ENCODE results near the gene ATP4A. TPM values are rescaled to one million over a fixed set of nuclear protein-coding genes. Genes with fewer than 3 reads are reported as not detected.

Gene ATP4A
- not detected in 2 replicates for total RNA-seq

DNA sequence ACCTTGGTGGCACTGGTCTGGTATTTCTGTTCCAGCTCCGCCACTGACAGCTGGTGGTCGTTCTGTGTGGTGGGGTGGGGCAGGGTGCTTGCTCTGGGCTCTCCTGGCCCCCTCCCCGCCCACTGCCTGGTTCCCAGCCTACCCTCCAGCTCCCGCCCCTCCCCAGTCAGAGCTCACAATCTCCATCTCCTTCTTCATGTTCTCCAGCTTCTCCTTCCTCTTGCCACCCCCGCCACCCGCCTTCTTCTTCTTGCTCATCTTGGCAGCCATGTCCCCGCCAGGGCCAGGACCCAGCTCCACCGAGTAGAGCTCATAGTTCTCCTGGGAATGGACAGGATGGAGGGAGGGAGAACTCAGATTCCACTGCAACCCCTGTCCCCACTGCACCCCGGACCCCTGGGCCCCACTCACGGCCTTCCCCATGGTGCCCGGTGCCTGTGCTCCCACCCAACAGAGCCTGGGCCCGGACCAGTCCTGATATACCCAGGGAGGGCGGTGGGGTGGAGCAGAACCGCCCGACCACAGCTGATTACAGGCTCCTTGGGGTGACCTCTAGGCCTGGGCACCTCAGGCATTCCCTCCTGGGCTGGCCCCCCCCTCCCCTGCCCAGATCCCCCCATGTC is at the start of gene ATP4A:
TSS of gene ATP4A (minus strand) at position 452 of the 623 bp plus-strand sequence. CDS start at position 423, 29 bp downstream.

DNA sequence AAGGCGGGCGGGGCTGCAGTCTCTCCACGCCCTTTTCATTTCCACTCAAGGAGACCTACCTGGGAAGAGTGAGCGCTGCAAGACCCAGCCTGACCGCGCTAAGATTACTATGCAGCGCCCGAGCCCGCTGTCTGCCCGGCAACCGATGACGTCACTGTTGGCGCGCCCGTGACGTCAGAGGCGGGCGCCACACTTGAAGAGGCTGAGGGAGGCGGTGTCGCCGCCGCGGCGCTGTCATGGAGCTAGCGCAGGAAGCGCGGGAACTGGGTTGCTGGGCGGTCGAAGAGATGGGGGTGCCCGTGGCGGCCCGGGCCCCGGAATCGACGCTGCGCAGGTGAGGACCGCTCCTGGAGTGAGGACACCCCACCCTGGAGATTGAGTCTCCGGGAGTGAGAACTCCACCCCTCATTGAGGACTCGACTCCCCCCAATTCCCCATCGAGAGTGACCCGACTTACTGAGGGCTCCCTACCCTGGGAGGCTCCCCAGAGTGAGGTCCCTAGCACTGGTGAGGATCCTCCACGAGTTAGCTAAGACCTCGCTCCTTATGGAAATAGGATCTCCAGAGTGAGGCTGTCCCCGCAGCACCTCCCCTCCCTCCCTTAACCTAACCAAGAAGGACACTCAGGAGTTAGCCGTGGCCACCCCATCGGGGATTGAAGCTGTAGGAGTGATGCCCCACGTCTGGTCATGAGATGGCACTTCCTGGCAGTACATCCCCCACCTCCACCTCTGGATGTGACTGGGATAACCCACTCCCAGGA is 49.3 kb upstream of the ATP4A start, which contains the start of gene HAUS5:
TSS of gene HAUS5 (plus strand) at position 177 of the 763 bp plus-strand sequence. CDS start at position 237, 60 bp downstream.

DNA sequence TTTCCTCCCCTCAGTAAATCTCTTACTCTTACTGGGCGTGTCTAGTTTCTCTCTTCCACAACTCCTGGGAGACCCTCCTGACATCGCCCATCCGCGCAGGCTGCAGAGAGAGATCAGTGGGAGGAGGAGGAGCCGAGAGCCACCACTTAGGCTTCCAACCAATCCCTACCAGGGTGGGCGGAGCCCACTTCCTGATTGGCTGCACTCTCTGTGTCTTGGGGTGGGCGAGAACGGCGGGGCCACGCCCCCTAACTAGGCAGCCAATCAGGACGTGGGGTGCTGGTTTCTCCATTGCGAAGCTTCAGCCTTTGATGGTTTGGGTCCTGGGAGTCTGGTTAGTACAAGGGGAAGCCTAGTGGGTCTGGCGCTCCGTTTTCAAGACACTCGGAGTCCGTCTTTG is 22.4 kb upstream of the ATP4A start, which contains the start of gene PMIS2:
TSS of gene PMIS2 (plus strand) at position 326 of the 400 bp plus-strand sequence. CDS start 87 bp downstream, outside the sequence.

DNA sequence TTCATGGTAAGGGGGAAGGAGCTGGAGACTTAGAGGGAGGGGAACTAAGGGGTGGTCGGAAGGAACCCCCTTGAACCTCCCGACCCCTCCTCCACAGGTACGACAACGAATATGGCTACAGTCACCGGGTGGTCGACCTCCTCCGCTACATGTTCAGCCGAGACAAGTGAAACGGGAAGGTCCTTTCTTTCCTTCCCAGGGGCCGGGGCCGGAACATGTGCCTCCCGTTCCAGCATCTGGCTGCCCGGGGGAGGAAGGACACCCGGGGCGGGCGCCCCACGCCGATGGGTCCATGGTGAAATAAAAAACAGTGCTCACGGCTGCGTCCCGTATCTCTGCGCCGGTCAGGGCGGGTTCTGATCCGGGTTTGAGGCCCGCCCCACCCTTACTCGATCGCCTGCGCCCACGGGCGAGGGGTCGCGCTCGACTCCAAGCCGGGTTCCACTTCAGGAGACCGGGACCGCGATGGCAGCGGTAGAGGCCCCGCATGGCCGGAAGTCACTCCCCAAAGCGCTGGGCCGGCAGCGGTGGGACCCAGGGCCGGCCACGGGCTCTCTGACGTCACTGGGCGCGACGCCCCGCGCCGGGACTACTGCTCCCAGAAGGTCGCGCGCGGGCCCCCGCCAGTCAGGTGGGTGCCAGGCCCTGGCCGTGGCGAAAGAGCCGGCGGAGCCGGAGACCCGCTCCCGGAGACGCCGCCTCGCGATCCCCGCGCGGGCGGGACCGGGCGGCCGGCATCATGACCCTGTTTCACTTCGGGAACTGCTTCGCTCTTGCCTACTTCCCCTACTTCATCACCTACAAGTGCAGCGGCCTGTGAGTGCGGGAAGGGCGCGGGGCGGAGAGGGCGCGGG is 18.2 kb downstream of the ATP4A start, which contains the start of gene TMEM147:
TSS of gene TMEM147 (plus strand) at position 626 of the 854 bp plus-strand sequence. CDS start at position 740, 114 bp downstream.

DNA sequence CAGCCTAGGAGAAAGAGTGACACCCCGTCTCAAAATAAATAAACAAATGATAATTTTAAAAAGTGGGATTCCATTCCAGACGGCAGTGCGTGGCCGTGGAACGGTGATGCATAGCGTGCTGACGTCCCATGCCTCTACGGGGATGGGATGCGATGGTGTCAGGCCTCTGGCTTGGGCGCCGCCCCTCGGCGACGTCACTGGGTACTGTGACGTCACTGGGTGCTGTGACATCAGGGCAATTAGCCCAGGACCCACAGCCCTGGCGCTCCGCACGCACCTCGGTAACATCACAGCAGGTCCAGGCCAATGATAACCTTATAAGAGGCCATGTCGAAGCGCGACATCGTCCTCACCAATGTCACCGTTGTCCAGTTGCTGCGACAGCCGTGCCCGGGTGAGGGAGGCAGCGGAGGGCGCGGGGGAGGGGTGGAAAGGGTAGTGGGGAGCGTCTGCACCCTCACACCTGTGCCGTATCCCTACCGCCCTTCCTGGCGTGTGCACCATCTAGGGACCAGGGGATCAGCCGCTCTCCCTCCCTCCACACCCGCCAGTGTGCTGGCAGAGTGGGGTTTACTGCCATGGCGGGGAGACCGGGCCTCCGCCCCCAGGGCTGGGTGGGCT is 30.1 kb downstream of the ATP4A start, which contains the start of gene GAPDHS:
TSS of gene GAPDHS (plus strand) at position 256 of the 621 bp plus-strand sequence. CDS start at position 328, 72 bp downstream.

DNA sequence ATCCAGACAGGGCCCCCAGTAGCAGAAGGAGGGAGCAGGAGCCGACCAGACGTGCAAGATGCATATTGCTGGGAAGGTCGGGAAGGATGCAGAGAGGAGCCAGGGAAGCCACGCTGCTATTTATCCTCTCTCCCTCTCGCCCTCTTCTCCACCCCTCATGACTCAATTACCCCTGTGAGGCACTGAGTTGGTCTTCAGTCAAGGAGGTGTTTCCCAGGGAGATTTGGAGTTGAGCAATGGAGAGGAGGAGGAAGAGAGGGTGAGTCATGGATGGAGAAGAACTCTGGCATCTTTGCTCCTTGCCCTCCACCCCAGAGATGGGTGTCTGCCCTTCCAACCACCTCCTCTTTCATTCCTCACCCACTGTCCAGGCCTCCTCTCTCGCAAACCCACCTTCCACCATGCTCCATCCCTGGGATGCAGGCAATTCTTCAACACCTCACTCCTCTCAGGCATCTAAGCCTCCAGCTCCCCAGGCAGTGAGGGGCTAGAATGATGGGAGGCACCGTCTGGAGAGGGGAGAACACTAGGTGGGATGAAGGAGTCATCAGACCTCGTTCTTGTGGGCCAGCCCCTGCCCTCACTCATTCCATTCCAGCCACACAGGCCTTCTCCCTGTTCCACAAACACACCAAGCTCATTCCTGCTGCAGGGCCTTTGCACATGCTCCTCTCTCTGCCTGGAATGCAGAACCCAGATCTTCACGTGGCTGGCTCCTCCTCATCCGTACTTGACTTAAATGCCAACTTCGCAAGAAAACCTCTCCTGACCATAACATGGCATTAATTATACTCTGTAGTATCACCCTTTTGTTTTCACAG is 35.0 kb downstream of the ATP4A start, which contains the start of gene SBSN:
TSS of gene SBSN (minus strand) at position 94 of the 821 bp plus-strand sequence. CDS start at position 64, 30 bp downstream.

DNA sequence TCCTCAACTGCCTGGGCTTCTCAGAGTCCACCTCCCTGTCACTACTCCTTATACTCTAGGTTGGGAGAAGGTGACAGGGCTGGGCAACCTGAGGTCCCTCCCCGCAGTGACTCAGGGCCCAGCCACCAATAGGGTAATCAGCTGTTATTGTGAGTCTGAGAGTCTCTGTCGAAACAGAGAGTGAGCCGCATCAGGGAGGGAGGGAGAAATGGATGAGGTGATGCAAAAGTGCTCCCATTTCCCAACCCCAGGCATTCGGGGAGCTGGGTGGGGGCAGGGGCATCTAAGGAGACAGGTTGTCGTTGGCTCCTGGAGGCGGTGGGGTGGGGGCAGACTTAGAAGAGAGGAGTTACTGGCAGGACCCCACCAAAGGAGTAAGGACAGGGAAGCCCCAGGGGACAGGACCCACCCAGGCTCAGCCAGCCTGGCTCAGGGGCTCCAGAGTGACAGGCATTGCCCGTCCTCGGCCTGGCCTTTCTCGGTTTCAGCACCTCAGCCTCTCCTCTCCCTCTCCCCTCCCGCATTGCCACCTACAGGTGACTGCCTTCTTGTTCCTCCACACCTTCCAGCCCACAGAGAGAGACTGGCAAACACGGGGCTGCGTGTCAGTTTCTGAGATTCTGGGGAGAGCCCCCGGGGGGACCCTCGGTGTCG is 49.7 kb downstream of the ATP4A start, which contains the start of gene DMKN:
TSS of gene DMKN (minus strand) at position 22 of the 654 bp plus-strand sequence. CDS start 174 bp downstream, outside the sequence.

Other genes starting within 250 kb of the ATP4A start
- gene CD22, start 234.5 kb downstream of the ATP4A start, total RNA-seq = not detected in 2 replicates
- not detected in 2 replicates for gene FFAR1, start 215.8 kb downstream of the ATP4A start, total RNA-seq
- gene FFAR3, start 205.2 kb downstream of the ATP4A start, total RNA-seq = not detected in 2 replicates
- not detected in 2 replicates for gene GPR42, start 192.6 kb downstream of the ATP4A start, total RNA-seq
- not detected in 2 replicates for gene FFAR2, start 115.4 kb downstream of the ATP4A start, total RNA-seq
- not detected in 2 replicates for gene KRTDAP, start 73.2 kb downstream of the ATP4A start, total RNA-seq
- 6.4 and 13.6 TPM in 2 replicates for gene DMKN, start 50.0 kb downstream of the ATP4A start, total RNA-seq
- gene SBSN, start 35.3 kb downstream of the ATP4A start, total RNA-seq = 2.9 and 10.6 TPM in 2 replicates
- 0.17 TPM in 1 of 2 replicates, not detected in the other for gene GAPDHS, start 30.2 kb downstream of the ATP4A start, total RNA-seq
- 56.6 and 103 TPM in 2 replicates for gene TMEM147, start 18.0 kb downstream of the ATP4A start, total RNA-seq
- gene PMIS2, start 22.5 kb upstream of the ATP4A start, total RNA-seq = not detected in 2 replicates
- 6.6 and 12.2 TPM in 2 replicates for gene HAUS5, start 49.1 kb upstream of the ATP4A start, total RNA-seq
- 53.3 and 62.4 TPM in 2 replicates for gene RBM42, start 65.4 kb upstream of the ATP4A start, total RNA-seq
- 0.17 and 0.44 TPM in 2 replicates for gene ETV2, start 78.1 kb upstream of the ATP4A start, total RNA-seq
- 225 and 365 TPM in 2 replicates for gene COX6B1, start 84.7 kb upstream of the ATP4A start, total RNA-seq
- not detected in 2 replicates for gene UPK1A, start 102.9 kb upstream of the ATP4A start, total RNA-seq
- not detected in 2 replicates for gene ZBTB32, start 140.9 kb upstream of the ATP4A start, total RNA-seq
- gene KMT2B, start 154.3 kb upstream of the ATP4A start, total RNA-seq = 9.8 and 10.9 TPM in 2 replicates
- gene IGFLR1, start 178.8 kb upstream of the ATP4A start, total RNA-seq = 0.29 and 1.2 TPM in 2 replicates
- gene U2AF1L4, start 181.8 kb upstream of the ATP4A start, total RNA-seq = 4.6 and 7.3 TPM in 2 replicates
- gene PSENEN, start 182.0 kb upstream of the ATP4A start, total RNA-seq = 18.4 and 20.2 TPM in 2 replicates
- 8.0 and 18.5 TPM in 2 replicates for gene LIN37, start 184.9 kb upstream of the ATP4A start, total RNA-seq
- 125 and 302 TPM in 2 replicates for gene HSPB6, start 193.4 kb upstream of the ATP4A start, total RNA-seq
- 6.1 and 9.9 TPM in 2 replicates for gene PROSER3, start 194.5 kb upstream of the ATP4A start, total RNA-seq
- 5.6 and 10.0 TPM in 2 replicates for gene ARHGAP33, start 211.9 kb upstream of the ATP4A start, total RNA-seq
- gene PRODH2, start 249.2 kb upstream of the ATP4A start, total RNA-seq = not detected in 2 replicates

Measured in smooth muscle cell of trachea (primary cell).